Panc1 (cell line): ENCODE measurements around the gene MALAT1.

Source experiments
- POLR2AphosphoS5 ChIP-seq: IDR thresholded peaks from 2 replicates; pipeline ENCODE4 v1.6.1; 2012; ENCODE audit warnings: mild to moderate bottlenecking, low read depth, low read length, moderate library complexity
- SIN3A ChIP-seq: IDR thresholded peaks from 2 replicates; pipeline ENCODE4 v1.6.1; 2012; ENCODE audit warnings: low read depth, mild to moderate bottlenecking, low read length, moderate library complexity, borderline replicate concordance; ENCODE audit not compliant: insufficient read depth
- TF ChIP-seq, protein P1 (sequence below): fragments of 450-650 bp; IDR thresholded peaks from 2 replicates; pipeline ENCODE4 v1.5.1; 2017; ENCODE audit warnings: mild to moderate bottlenecking

- TF ChIP-seq, protein P1, sequence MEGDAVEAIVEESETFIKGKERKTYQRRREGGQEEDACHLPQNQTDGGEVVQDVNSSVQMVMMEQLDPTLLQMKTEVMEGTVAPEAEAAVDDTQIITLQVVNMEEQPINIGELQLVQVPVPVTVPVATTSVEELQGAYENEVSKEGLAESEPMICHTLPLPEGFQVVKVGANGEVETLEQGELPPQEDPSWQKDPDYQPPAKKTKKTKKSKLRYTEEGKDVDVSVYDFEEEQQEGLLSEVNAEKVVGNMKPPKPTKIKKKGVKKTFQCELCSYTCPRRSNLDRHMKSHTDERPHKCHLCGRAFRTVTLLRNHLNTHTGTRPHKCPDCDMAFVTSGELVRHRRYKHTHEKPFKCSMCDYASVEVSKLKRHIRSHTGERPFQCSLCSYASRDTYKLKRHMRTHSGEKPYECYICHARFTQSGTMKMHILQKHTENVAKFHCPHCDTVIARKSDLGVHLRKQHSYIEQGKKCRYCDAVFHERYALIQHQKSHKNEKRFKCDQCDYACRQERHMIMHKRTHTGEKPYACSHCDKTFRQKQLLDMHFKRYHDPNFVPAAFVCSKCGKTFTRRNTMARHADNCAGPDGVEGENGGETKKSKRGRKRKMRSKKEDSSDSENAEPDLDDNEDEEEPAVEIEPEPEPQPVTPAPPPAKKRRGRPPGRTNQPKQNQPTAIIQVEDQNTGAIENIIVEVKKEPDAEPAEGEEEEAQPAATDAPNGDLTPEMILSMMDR: no peak
- TF ChIP-seq SIN3A (peak; percentile 80), POLR2AphosphoS5 (peak; percentile 74)
These were observed 5.3 kb downstream of the MALAT1 start for GRCh38 chr11:65503949-65504673.
